Central memory CD8-positive, alpha-beta T cell (primary cell): ENCODE data around the gene FAT2.
"Not testable (repeated sequence)": the region's sequence is repeated elsewhere in the genome, so short reads cannot be mapped to it uniquely, and the experiment has no call there.

Experiments
- ATAC-seq: fragments of 150-1000 bp; cut with Tn5 transposase; replicated peaks from 2 replicates; pipeline ENCODE4 v1.10.0; 2022; ENCODE audit warnings: mild to moderate bottlenecking, moderate FRiP score, moderate number of reproducible peaks; ENCODE audit not compliant: poor library complexity, severe bottlenecking; ENCODE audit errors: extremely low read depth
- DNase-seq, 2 donors: peaks; one replicate each; pipeline ENCODE4 v3.0.0; 2021; ENCODE audit warnings: low spot score in 2 of 2
- H3K27ac Mint-ChIP-seq: one replicate; pipeline ENCODE4 v1.8.0; 2022; ENCODE audit warnings: low read depth, mild to moderate bottlenecking, moderate library complexity, mixed read lengths
- H3K27me3 Mint-ChIP-seq: one replicate; pipeline ENCODE4 v1.8.0; 2022; ENCODE audit warnings: mixed read lengths
- H3K36me3 Mint-ChIP-seq: one replicate; pipeline ENCODE4 v1.8.0; 2022; ENCODE audit warnings: mild to moderate bottlenecking, moderate library complexity, mixed read lengths; ENCODE audit not compliant: insufficient read depth
- H3K4me1 Mint-ChIP-seq: one replicate; pipeline ENCODE4 v1.8.0; 2022; ENCODE audit warnings: mixed read lengths
- H3K4me3 Mint-ChIP-seq: one replicate; pipeline ENCODE4 v1.8.0; 2022; ENCODE audit warnings: mild to moderate bottlenecking, moderate library complexity, mixed read lengths
- H3K9me3 Mint-ChIP-seq: one replicate; pipeline ENCODE4 v1.8.0; 2022; ENCODE audit warnings: mixed read lengths

Gene FAT2

DNA sequence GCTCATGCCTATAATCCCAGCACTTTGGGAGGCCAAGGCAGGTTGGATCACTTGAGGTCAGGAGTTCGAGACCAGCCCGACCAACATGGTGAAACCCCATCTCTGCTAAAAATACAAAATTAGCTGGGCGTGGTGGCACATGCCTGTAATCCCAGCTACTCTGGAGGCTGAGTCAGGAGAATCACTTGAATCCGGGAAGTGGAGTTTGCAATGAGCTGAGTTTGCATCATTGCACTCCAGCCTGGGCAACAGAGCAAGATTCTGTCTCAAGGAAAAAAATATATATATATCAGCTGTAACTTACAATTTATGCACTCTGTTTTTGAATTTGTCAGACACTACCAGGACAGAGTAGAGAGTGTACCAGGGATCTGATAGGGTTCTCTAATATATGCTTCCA is 5.8 kb downstream of the FAT2 start:
- H3K4me3 Mint-ChIP-seq, H3K4me1 Mint-ChIP-seq, H3K9me3 Mint-ChIP-seq, ATAC-seq, H3K27ac Mint-ChIP-seq, DNase-seq, H3K36me3 Mint-ChIP-seq: not testable (repeated sequence)
- H3K27me3 Mint-ChIP-seq: peaks cover 18% of the 10 kb centered on the region

DNA sequence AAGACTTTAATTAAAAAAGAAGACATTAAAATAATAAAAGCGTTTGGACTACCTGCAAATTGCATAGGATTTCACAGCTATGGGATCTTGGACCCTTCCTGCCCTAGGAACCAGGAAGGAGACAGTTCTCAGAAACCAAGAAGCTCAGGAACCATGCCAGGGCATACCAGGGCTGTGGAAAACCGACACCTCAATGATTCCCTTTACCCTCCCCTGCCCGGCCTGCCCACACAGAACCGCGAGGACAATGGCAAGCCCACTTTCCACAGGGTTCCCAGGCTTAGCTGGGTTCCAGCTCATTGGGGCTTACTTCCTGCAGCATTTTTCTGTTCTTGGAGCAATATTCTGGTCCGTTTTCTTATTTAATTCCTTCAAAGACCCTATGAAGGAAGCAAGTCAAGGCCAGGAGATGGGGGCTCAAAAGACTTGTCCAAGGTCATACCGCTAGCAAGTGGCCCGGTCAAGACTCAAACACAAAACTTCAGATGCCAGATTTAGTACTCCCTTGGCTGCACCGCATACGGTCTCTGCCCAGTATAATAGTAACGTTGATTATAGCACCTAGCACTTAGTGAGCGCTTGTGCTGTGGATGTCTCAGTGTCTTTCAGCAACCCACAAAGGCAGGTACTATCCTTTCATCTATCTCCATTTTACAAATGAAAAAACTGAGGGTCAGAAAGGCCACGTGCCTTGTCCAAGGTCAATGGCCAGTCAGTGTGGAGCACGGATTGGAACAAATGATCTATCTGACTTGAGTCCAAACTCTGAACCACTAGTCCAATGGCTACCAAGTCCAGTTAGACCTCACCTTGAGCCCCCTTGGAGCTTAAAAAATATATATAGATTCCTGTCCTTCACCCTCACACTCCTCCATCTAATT is 6.8 kb downstream of the FAT2 start:
- Mint-ChIP-seq H3K27me3 (peaks cover 21% of the 10 kb centered on the region), H3K9me3 (no peaks in the 10 kb centered on the region), H3K4me3 (no peak overlapping the region), H3K4me1 (no peaks in the 10 kb centered on the region), H3K27ac (no peak overlapping the region), H3K36me3 (no peaks in the 10 kb centered on the region)
- ATAC-seq: no peak
- DNase-seq: no peak

DNA sequence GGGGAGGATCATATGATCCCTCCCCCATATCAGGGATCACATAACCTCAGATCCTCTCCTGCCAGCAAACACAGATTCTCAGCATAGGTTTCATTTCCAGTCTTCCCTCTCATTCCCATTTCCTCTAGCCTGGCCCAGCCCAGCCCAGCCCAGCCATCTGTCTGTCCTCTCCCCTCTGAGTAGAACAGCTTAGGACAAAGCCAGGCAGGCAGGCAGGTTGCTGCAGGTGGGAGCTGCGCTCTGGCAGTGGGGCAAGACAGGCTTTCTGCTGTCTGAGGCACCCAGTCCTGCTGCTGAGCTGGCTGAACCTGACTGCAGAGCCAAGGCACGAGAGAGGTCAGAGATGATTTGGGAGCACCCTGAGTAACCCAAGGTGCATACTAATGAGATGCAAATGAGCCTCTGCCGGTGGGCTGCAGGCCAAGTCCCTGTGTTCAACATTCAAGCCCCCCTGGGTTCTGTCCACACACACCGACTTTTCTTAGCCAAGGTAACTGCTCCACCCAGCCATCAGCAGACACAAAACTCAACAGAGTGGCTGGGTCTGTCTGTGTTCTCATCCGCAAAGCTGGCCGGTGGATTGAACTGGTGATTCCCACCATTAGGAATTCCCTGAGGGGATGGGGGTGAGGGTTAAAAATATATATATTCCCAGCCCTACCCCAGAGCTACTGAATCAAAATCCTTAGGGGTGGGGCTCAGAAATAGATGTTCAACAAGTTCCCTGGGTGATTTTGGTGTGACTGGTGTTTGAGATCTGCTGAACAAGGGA is 9.1 kb downstream of the FAT2 start:
- no peak overlapping the region for H3K27ac Mint-ChIP-seq
- ATAC-seq: no peak
- no peak for DNase-seq

DNA sequence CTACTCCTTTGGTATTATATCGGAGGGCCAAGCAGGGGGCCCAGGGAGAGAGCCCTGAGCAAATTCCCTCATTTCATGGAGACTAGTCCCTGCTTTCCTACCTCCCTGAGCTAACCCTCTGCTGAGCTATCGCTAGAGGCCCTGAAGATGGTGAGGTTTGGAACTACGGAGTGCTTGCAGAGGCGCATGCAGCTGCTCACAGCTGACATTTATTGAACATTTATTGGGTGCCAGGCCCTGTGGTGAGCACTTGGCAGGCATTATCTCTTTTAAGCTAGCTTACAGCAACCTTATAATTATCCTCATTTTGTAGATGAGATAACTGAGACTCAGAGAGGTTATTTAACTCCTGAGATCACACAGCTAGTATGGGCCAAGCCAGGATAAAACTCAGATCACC is 9.8 kb downstream of the FAT2 start:
- peaks cover 21% of the 10 kb centered on the region for H3K27me3 Mint-ChIP-seq
- no peak for DNase-seq
- no peak for ATAC-seq
- no peak overlapping the region for H3K27ac Mint-ChIP-seq
- H3K4me3 Mint-ChIP-seq: no peak overlapping the region
- no peaks in the 10 kb centered on the region for H3K36me3 Mint-ChIP-seq
- no peaks in the 10 kb centered on the region for H3K4me1 Mint-ChIP-seq
- H3K9me3 Mint-ChIP-seq: no peaks in the 10 kb centered on the region

More for the DNA sequence above, 9.1 kb downstream of the FAT2 start:
- no peaks in the 10 kb centered on the region for H3K4me1 Mint-ChIP-seq
- no peak overlapping the region for H3K4me3 Mint-ChIP-seq
- no peaks in the 10 kb centered on the region for H3K9me3 Mint-ChIP-seq
- H3K36me3 Mint-ChIP-seq: no peaks in the 10 kb centered on the region
- H3K27me3 Mint-ChIP-seq: peaks cover 21% of the 10 kb centered on the region

DNA sequence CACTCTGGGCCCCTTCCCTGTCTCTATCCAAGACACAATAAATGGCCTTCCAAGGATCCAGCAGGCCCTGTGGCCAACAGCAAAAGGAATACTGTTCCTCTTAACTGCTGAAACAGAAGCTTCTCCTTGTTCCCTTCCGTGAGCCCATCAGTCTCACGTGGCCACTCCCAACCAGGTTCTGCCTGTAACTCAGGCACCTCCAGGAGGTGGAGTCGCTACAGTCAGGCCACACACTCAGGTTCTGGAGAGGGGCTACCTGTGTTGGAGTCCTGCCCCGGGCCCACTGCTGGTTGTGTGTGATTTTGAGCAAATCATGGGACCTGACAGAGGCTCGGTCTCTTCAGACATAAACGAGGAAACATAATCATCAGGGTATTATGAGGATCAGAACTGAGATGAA is 10.3 kb downstream of the FAT2 start:
- ATAC-seq: no peak
- Mint-ChIP-seq H3K27ac (no peak overlapping the region), H3K4me3 (no peak overlapping the region), H3K27me3 (peaks cover 22% of the 10 kb centered on the region), H3K4me1 (no peaks in the 10 kb centered on the region), H3K9me3 (no peaks in the 10 kb centered on the region), H3K36me3 (no peaks in the 10 kb centered on the region)
- DNase-seq: no peak

DNA sequence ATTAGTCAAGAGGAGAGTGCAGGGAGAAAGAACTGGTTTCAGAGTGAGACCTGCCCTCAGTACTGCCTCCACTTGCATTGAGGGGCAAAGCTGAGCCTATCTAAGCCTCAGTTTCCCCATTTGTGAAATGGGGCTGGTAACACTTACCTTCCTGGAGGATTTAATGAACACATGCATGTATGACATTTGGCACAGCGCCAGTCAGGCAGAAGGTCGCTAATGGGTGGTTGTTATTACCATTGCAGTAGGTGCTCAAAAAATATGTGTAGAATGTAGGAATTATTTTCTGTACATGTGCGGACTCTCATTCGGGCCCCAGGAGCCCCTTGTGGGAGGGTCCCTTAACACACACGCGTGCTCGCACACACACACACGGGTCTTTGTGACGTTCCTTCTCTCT is 10.9 kb downstream of the FAT2 start:
- peaks cover 28% of the 10 kb centered on the region for H3K27me3 Mint-ChIP-seq
- H3K9me3 Mint-ChIP-seq: no peaks in the 10 kb centered on the region
- DNase-seq (no peak), ATAC-seq (no peak)
- H3K27ac Mint-ChIP-seq: no peak overlapping the region
- H3K4me3 Mint-ChIP-seq: no peak overlapping the region
- H3K36me3 Mint-ChIP-seq: no peaks in the 10 kb centered on the region
- no peaks in the 10 kb centered on the region for H3K4me1 Mint-ChIP-seq

DNA sequence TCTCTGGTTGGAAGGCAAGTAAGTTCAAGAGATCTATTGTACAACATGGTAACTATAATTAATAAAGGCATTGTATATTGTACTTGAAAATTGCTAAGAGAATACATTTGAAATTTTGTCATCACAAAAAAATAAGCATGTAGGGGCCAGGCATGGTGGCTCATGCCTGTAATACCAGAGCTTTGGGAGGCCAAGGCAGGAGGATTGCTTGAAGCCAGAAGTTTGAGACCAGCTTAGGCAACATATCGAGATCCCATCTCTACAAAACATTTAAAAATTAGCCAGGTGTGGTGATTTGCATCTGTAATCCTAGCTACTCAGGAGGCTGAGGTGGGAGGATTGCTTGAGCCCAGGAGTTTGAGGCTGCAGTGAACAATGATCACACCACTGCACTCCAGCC is 12.0 kb downstream of the FAT2 start:
- not testable (repeated sequence) for H3K27ac Mint-ChIP-seq, ATAC-seq, H3K36me3 Mint-ChIP-seq, H3K9me3 Mint-ChIP-seq, H3K4me3 Mint-ChIP-seq, H3K4me1 Mint-ChIP-seq, DNase-seq
- H3K27me3 Mint-ChIP-seq: peaks cover 39% of the 10 kb centered on the region

DNA sequence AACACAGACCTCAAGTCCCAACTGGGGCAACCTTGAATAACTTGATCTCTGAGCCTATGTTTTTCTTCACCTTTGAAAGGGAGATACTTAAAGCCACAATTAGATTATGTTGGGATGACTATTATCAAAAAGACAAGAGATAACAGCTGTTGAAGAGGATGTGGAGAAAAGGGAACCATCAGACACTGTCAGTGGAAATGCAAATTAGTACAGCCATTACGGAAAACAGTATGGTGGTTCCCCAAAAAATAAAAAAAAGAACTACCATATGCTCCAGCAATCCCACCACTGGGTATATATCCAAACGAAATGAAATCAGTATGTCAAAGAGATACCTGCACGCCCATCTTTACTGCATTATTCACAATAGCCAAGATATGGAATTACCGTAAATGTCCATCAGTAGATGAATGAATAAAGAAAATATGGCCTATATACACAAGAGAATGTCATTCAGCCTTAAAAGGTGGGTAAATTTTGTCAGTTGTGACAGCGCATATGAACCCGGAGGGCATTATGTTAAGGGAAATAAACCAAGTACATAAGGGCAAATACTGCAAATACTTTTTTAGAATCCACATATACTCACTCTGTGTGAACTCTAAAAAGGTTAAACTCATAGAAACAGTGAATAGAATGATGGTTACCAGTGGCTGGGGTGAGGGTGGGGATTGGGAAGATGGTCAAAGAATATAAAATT is 12.7 kb downstream of the FAT2 start:
- no peak for ATAC-seq
- no peak for DNase-seq
- Mint-ChIP-seq H3K4me1 (no peaks in the 10 kb centered on the region), H3K27ac (no peak overlapping the region), H3K4me3 (no peak overlapping the region), H3K27me3 (peaks cover 44% of the 10 kb centered on the region), H3K36me3 (no peaks in the 10 kb centered on the region), H3K9me3 (no peaks in the 10 kb centered on the region)

DNA sequence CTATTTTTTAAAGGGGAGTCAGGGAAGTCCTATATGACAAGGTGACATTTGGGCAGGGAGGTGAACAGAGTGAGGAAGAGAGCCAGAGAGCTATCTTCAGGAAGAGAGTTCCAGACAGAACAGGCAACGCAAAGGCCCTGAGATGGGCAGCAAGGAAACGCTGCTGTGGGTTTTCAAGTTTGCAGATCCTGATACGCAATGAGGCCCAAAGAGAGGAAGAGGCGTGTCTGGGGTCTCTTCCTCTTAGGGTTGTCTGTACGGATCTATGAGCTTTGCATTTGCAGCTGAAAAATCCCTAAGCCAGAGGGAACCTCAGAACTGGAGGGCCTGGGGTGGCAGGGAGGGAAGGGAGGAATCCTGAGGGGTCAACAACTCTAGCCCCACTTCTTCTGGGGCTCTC is 13.6 kb downstream of the FAT2 start:
- ATAC-seq: no peak
- Mint-ChIP-seq H3K27me3 (peaks cover 35% of the 10 kb centered on the region), H3K4me1 (no peaks in the 10 kb centered on the region), H3K9me3 (no peaks in the 10 kb centered on the region), H3K27ac (no peak overlapping the region), H3K36me3 (no peaks in the 10 kb centered on the region), H3K4me3 (no peak overlapping the region)
- DNase-seq: no peak

DNA sequence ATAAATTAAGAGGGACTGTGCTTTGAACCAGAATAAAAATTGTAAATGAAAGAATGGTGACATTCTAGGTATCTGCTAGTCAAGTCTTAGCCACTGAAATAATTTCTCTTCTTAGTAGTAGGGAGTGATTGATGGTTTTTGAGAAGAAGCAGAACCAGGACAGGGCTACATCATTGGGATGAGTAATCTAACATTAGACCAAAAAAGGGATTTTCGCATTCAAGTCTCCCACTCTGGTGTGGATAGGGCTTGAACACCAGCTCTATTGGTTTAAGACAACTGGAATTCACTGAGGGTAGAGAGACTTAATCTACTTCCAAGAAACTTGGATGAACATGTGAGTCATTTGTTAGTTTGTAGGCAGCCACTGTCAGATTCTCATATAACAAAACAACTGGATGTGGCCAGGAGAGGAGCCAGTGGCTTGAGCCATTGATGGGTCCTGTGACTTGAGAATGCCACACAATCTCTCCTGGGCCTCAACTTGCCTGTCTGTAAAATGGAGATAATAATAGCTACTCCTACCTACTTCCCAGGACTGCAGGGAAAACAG is 16.6 kb downstream of the FAT2 start:
- Mint-ChIP-seq H3K27me3 (peaks cover 24% of the 10 kb centered on the region), H3K27ac (no peak overlapping the region), H3K9me3 (no peaks in the 10 kb centered on the region), H3K36me3 (no peaks in the 10 kb centered on the region), H3K4me1 (no peaks in the 10 kb centered on the region), H3K4me3 (no peak overlapping the region)
- no peak for DNase-seq
- ATAC-seq: no peak

DNA sequence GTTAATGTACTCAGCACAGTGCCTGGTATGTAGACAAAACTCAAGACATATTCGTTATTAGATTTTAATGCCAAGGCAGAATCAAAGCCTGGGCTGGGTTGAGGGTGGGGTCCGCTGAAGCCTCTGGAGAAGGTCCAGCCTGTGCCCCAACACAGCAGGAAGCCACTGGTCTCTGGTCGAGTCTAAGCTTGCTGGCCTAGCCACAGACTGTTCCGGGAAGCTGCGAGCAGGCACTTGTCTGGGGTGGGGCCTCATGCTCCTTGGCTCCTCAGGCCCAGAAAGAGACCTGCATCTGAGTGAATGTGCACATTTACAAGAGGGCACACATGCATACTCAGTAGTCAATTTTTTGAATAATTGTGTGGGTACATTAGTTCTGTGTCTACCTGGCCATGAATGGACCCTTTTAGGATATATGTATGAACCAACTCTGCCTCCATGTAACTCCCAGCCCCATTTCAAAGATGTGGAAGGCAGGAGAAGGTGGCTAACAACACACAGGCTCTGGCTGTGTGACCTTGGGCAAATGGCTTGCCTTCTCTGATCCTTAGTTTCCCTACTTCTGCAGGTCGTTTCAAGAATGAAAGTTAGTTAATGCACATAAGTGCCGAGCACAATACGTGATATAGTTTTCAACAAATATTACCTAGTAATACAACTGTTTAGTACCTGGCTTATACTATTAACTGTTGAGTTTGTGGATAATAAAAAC is 18.3 kb downstream of the FAT2 start:
- H3K9me3 Mint-ChIP-seq: no peaks in the 10 kb centered on the region
- no peak for ATAC-seq
- H3K4me1 Mint-ChIP-seq: no peaks in the 10 kb centered on the region
- H3K36me3 Mint-ChIP-seq: peaks cover 1% of the 10 kb centered on the region
- no peak overlapping the region for H3K4me3 Mint-ChIP-seq
- DNase-seq: no peak
- no peak overlapping the region for H3K27ac Mint-ChIP-seq
- H3K27me3 Mint-ChIP-seq: peaks cover 41% of the 10 kb centered on the region
